Caco-2 (cell line): ENCODE results near the gene CDK5RAP2. TPM values are rescaled to one million over a fixed set of nuclear protein-coding genes. Genes with fewer than 3 reads are reported as not detected.

Experiments used
- BruUV-seq: library from RNA; stranded (reverse); fragments of 400-500 nt; replicated peaks from 2 replicates; lab custom pipeline; 2021; lab: Mats Ljungman, UMichigan
- CTCF ChIA-PET: fragments of 300-600 bp; sonication (Branson Sonifier 250); formaldehyde crosslinking; loops from one replicate; lab custom pipeline; 2022; ENCODE audit warnings: antibody characterized with exemption; lab: Charles Lee
- POLR2A ChIA-PET: fragments of 300-600 bp; sonication (Branson Sonifier 250); formaldehyde crosslinking; loops from one replicate; lab custom pipeline; 2022; ENCODE audit warnings: antibody characterized with exemption; lab: Charles Lee
- DNase-seq, 2 experiments: peaks; one replicate each; pipeline versions ENCODE4 v3.0.0 to v3.0.0-alpha.2; 2020 to 2022
- H3K27me3 ChIP-seq: replicated peaks from 2 replicates; pipeline ENCODE4 v1.6.0; 2011; ENCODE audit warnings: low read length; ENCODE audit not compliant: control insufficient read depth, insufficient read depth
- H3K36me3 ChIP-seq: 2 replicates; pipeline ENCODE4 v1.5.1; 2011; ENCODE audit warnings: low read length; ENCODE audit not compliant: control insufficient read depth, insufficient read depth
- H3K4me1 ChIP-seq: fragments of 250-450 bp; sonication (Bioruptor Pico); 2 replicates; pipeline ENCODE4 v1.5.1; 2020; ENCODE audit warnings: mild to moderate bottlenecking
- H3K4me3 ChIP-seq: 2 replicates; pipeline ENCODE4 v1.5.1; 2011; ENCODE audit warnings: low read depth, mild to moderate bottlenecking, control low read depth, low read length
- H3K9me3 ChIP-seq: fragments of 250-450 bp; sonication (Bioruptor Pico); 2 replicates; pipeline ENCODE4 v1.5.1; 2020; ENCODE audit warnings: mild to moderate bottlenecking, moderate library complexity
- H3K27ac Mint-ChIP-seq: one replicate; pipeline ENCODE4 v1.8.0; 2022; ENCODE audit warnings: mixed read lengths; ENCODE audit not compliant: unreplicated experiment
- H3K27me3 Mint-ChIP-seq: one replicate; pipeline ENCODE4 v1.8.0; 2022; ENCODE audit warnings: mixed read lengths; ENCODE audit not compliant: insufficient read depth, unreplicated experiment
- H3K36me3 Mint-ChIP-seq: one replicate; pipeline ENCODE4 v1.8.0; 2022; ENCODE audit warnings: mild to moderate bottlenecking, mixed read lengths; ENCODE audit not compliant: insufficient read depth, unreplicated experiment
- H3K4me1 Mint-ChIP-seq: one replicate; pipeline ENCODE4 v1.8.0; 2022; ENCODE audit warnings: low read depth, mixed read lengths; ENCODE audit not compliant: unreplicated experiment
- H3K4me3 Mint-ChIP-seq: one replicate; pipeline ENCODE4 v1.8.0; 2022; ENCODE audit warnings: mild to moderate bottlenecking, moderate library complexity, mixed read lengths; ENCODE audit not compliant: unreplicated experiment
- H3K9me3 Mint-ChIP-seq: one replicate; pipeline ENCODE4 v1.8.0; 2022; ENCODE audit warnings: mixed read lengths; ENCODE audit not compliant: unreplicated experiment
- intact Hi-C: fragments of 100-400 bp; cut with micrococcal nuclease; formaldehyde crosslinking; loops from one replicate; pipeline ENCODE4 v1.10.0; 2022; ENCODE audit not compliant: unreplicated experiment
- total RNA-seq: library from RNA; stranded (reverse); gene quantifications from 2 replicates; pipeline ENCODE4 v1.2.3, GENCODE V29; 2022
- TF ChIP-seq, protein P1 (sequence below), 2 experiments: fragments of 200-600 bp in 1 of 2; IDR thresholded peaks; 1 replicate in 1 of 2; 2 replicates in 1 of 2; pipeline versions ENCODE4 v1.5.1 to v1.8.0; 2011 to 2022; ENCODE audit warnings: antibody characterized with exemption in 1 of 2, control low read depth in 1 of 2, inconsistent platforms in 1 of 2, low read depth in 1 of 2, low read length in 1 of 2, mild to moderate bottlenecking in 1 of 2, moderate library complexity in 1 of 2; ENCODE audit not compliant: insufficient read depth in 1 of 2, severe bottlenecking in 1 of 2, unreplicated experiment in 1 of 2

The CDK5RAP2 gene
- total RNA-seq, 1 experiment from 2014 or later: 71.3 TPM

DNA sequence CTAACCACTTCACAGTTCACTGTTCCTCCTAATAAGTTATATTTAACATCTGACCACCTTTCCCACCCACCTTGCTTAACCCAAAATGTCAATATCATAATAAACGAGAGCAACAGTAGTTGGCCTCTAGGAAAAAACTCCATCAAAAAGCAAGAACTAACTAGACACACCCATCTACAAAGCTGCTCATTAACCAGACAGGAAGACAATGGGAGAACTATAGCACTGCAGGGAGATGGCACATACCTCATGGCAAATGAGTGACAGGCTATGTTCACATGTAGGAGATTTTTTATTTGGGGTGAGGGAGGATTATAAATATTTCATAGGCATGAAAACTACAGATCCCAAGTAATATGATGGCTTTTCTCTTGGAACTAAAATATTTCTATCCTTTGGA lies 23.6 kb upstream of the CDK5RAP2 start:
- Mint-ChIP-seq H3K9me3 (no peaks in the 10 kb centered on the region), H3K27ac (no peak overlapping the region), H3K27me3 (no peaks in the 10 kb centered on the region), H3K4me1 (no peaks in the 10 kb centered on the region), H3K36me3 (no peaks in the 10 kb centered on the region), H3K4me3 (no peak overlapping the region)
- no peaks in the 10 kb centered on the region for H3K9me3 ChIP-seq
- TF ChIP-seq, protein P1, sequence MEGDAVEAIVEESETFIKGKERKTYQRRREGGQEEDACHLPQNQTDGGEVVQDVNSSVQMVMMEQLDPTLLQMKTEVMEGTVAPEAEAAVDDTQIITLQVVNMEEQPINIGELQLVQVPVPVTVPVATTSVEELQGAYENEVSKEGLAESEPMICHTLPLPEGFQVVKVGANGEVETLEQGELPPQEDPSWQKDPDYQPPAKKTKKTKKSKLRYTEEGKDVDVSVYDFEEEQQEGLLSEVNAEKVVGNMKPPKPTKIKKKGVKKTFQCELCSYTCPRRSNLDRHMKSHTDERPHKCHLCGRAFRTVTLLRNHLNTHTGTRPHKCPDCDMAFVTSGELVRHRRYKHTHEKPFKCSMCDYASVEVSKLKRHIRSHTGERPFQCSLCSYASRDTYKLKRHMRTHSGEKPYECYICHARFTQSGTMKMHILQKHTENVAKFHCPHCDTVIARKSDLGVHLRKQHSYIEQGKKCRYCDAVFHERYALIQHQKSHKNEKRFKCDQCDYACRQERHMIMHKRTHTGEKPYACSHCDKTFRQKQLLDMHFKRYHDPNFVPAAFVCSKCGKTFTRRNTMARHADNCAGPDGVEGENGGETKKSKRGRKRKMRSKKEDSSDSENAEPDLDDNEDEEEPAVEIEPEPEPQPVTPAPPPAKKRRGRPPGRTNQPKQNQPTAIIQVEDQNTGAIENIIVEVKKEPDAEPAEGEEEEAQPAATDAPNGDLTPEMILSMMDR (IDR thresholded peaks at IDR 0.05; ENCODE audit: insufficient read depth in 1 of 2, low read depth in 1 of 2, low read length in 1 of 2, severe bottlenecking in 1 of 2, unreplicated experiment in 1 of 2): no peak
- intact Hi-C loops: no loop called here
- CTCF ChIA-PET: no interaction called here
- no peaks in the 10 kb centered on the region for H3K27me3 ChIP-seq
- POLR2A ChIA-PET: no interaction called here
- no TSS peak for BruUV-seq
- no peaks in the 10 kb centered on the region for H3K36me3 ChIP-seq
- no peaks in the 10 kb centered on the region for H3K4me1 ChIP-seq
- no peak for DNase-seq
- H3K4me3 ChIP-seq: no peak overlapping the region

DNA sequence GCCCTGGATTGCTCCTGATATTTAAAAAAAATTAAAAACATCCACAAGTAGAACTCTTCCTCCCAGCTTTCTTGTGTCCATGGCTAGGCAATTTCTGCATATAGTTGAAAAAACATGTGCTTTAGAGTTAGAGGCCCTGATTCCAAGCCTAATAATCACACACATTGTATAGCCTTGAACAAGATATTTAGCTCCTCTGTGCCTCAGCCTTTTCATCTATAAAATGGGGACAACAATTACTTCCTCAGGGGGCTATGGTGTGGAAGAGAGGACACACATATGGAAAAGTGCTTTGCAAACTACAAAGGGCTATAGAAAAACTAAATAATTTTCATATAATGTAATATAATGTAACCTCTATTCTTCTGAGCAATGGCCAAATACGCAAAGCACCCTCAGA lies 23.0 kb upstream of the CDK5RAP2 start:
- TF ChIP-seq, protein P1 (IDR thresholded peaks at IDR 0.05; ENCODE audit: insufficient read depth in 1 of 2, low read depth in 1 of 2, low read length in 1 of 2, severe bottlenecking in 1 of 2, unreplicated experiment in 1 of 2): no peak
- POLR2A ChIA-PET: no interaction called here
- H3K36me3 ChIP-seq: no peaks in the 10 kb centered on the region
- Mint-ChIP-seq H3K4me1 (no peaks in the 10 kb centered on the region), H3K27me3 (no peaks in the 10 kb centered on the region), H3K27ac (no peak overlapping the region), H3K9me3 (no peaks in the 10 kb centered on the region), H3K36me3 (no peaks in the 10 kb centered on the region), H3K4me3 (no peak overlapping the region)
- CTCF ChIA-PET: no interaction called here
- H3K4me1 ChIP-seq: no peaks in the 10 kb centered on the region
- no peaks in the 10 kb centered on the region for H3K9me3 ChIP-seq
- intact Hi-C loops: no loop called here
- no peak overlapping the region for H3K4me3 ChIP-seq
- BruUV-seq: no TSS peak
- no peak for DNase-seq
- H3K27me3 ChIP-seq: no peaks in the 10 kb centered on the region

DNA sequence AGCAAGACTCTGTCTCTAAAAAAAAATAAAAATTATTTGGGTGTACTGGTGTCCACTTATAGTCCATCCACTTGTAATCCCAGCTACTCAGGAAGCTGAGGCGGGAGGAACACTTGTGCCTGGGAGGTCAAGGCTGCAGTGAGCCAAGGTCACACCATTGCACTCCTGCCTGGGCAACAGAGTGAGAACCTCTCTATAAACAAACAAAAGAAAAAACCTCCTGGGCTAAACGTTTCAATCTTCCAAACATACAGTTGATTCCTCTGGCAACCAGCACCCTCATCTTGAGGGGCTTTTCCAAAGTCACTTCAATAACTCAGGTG lies 13.9 kb upstream of the CDK5RAP2 start:
- ChIA-PET POLR2A (no interaction called here), CTCF (no interaction called here)
- no TSS peak for BruUV-seq
- intact Hi-C loops: no loop called here
- Mint-ChIP-seq H3K36me3 (no peaks in the 10 kb centered on the region), H3K4me1 (no peaks in the 10 kb centered on the region), H3K27me3 (no peaks in the 10 kb centered on the region), H3K4me3 (no peak overlapping the region), H3K27ac (no peak overlapping the region), H3K9me3 (no peaks in the 10 kb centered on the region)
- Histone ChIP-seq H3K36me3 (no peaks in the 10 kb centered on the region), H3K4me1 (no peaks in the 10 kb centered on the region), H3K4me3 (no peak overlapping the region), H3K27me3 (no peaks in the 10 kb centered on the region), H3K9me3 (no peaks in the 10 kb centered on the region)
- no peak for DNase-seq
- TF ChIP-seq, protein P1 (IDR thresholded peaks at IDR 0.05; ENCODE audit: insufficient read depth in 1 of 2, low read depth in 1 of 2, low read length in 1 of 2, severe bottlenecking in 1 of 2, unreplicated experiment in 1 of 2): no peak
